NK-92 treated with Interleukin-12 subunit alpha and Interleukin-12 subunit beta, amount 100 ng/mL, for 24 hours (cell line): ENCODE data around the gene SORBS1.

Experiments
- DNase-seq: peaks from one replicate; lab custom pipeline; 2025; lab: John Stamatoyannopoulos, UW

SORBS1 gene

DNA sequence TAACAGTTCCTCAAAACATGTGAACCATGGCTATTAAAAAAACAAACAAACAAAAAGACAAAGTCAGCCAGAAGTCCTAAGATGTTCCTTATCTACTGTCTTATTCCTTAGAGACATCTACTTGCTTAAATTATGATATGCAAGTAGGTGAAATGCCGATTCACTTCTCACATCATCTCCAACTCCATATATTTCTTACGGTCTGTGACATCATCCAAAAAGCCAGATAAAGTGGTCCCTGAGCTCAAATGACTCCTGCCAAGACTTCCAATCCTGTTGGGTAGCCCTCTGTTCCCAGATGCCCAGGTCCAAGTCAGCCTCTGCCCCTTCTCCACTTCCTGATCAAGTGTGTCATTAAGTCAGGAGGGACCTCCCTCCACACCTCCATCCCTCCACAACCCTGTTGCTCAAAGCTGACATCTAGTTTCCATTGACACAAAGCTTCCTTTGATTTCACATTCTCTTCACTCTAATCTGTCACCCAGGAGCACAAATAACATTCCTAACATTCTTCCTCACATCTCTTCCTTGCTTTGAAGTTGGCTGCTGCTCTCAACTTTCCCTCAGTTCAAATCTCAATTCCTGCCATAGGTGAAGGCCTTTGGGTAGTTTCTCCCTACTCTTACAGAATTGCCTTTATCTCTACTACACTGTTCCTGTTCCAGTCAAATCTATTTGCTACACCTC is 214.3 kb downstream of the SORBS1 start:
- DNase-seq, result no peak

DNA sequence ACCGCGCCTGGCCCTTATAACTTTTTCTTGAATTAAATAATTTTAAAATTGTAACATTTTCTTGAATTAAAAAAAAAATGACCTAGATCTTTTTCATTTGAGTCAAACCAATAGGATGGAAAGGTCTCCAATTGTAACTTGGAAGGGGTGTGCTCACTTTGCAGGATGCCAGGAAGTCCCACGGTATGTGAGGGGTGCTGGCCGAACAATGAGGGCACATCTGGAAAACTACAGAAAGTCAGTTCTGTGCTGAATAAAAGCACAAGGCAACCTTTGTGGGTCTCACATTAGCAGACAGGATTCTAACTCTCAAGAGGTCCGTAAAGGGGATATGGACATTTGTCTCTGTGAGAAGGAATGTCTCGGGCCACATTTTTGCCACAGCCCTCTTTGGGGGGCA is 217.6 kb downstream of the SORBS1 start:
- no peak for DNase-seq

DNA sequence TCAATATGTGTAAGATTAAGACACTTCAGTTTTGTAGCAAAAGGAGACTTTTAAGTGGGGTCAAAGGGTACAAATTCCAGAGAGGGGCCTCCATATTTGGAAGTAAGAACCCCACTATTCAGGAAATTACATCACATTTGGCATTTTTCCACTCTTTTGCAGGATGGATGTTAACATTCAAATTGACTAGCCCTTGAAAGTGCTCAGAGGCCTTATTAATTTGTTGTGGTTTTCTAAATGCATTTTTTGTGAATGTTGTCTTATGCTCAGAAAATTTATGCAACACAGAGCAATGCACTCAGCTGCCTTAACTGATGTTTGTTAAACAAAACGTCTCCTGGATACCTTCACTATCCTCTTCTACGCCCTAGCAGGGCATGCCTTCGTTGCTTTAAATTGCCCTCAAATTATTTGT is 219.4 kb downstream of the SORBS1 start:
- DNase-seq, result no peak

DNA sequence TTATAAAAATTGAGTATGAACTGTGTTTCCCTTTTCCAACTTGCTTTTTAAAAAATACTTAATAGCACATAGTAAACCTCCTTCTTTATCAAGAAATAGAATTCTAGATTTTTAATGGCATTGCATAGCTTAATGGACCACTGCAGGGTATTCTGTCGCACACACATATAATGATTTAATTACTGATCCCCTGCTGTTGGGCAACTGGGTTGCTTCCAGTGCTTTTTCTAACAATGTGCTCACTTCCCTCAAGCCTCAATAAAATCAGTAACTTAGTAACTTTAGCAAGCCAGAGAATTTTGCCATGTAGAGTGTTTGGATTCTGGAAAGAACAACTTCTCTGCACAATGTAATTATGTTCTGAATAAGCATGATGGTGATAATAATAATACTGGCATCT is 221.3 kb downstream of the SORBS1 start:
- DNase-seq, result no peak

DNA sequence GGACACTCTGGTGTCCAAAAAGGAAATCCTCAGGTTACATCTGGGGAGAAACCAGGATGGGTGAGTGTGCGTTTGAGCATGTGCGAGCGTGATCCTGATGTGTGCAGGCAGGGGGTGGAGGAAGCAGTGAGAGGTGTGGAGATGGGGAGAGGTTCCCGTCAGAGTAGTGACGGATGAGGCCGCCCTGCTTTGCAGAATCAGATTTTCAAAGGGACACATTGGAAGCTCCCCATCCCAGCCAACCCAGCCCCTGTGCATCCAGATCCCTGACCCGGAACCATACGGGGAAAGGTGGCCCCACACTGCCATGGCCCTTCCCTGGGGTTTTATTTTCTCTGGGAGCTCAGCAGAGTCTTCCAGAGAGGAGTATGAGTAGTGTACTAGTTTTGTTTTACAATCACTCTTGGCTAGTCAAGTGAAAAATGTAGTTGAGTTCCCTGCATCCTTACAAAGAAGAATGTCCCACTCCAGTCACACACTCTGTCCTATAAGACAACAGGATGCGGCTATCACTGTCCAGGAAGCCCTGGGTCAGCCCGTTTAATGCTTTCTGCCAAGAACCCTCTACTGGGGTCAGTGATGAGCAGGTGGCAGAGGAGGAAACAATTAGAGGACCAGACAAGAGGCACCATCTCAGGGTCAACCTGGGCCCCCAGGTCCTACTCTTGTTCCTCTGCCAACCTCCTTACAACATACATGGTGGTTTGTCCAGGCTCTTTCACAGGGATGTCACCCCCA is 223.6 kb downstream of the SORBS1 start:
- DNase-seq, result no peak

DNA sequence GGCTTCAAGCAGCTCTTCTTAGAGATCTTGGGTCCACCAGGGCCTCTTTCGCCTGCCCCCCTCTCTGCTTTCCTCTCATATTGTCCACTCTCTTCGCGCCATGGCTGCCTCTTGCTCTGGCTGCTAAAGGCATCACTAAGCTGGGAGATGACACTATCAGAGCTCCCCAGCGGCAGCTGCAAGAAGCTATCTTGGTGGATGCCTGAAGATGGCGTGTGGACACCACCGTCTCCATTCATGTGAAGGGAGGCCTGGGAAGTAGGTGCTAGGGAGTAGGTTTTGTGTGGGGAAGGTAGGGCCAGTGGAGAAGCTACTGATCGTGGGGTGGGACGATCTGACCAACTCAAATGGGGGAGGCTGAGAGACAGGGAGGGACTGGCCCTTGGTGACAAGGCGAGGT is 224.5 kb downstream of the SORBS1 start:
- no peak for DNase-seq

DNA sequence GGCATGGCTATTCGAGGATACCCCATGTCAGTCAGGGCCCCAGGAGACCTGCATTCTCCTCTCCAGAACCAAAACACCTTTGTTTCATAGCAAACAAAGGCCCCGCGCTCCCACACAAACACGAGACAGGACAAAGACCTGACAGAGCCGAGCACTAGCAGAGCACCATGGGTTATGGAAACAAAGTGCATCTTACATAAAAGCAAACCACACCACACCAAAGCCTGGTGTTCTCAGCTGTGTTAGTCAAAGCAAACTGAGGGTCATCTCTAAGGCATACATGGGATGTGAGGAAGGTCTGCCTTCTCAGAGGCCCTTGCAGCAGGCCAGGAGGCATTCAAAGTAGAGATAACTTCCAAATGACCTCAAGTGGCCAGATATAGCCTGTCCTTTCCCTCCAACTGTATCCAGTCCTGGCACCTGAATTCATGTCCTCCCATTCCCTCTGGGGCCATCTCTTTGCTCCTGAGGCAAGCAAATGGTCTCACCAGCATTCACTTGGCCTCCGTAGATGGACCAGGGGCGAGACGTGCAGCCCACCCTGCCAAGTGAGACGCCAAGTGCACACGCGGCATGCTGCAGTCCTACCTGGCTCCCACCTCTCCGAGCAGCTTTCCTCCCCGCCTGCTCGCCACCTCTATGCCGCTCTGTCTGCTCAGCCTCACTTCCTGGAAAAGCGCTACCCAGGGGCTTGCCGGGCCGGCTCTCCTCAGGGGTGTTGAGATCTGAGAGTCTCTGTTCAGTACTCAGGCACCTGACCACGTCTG is 225.1 kb downstream of the SORBS1 start:
- no peak for DNase-seq

DNA sequence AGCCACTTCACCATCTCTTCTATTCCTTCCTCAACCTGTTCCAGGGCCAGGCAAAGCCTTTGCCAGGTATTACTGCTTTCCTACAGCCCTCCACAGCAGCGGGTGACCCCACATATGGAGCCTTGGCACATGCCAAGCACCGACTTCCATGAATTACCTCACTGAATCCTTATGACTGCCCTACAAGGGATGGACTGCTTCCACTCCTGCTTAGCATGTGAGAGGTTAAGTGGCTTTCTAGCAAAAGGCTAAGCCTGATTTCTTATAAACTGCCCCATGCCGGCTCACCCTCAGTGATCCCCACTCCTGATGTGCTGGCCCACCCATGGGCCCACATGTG is 226.4 kb downstream of the SORBS1 start:
- no peak for DNase-seq

DNA sequence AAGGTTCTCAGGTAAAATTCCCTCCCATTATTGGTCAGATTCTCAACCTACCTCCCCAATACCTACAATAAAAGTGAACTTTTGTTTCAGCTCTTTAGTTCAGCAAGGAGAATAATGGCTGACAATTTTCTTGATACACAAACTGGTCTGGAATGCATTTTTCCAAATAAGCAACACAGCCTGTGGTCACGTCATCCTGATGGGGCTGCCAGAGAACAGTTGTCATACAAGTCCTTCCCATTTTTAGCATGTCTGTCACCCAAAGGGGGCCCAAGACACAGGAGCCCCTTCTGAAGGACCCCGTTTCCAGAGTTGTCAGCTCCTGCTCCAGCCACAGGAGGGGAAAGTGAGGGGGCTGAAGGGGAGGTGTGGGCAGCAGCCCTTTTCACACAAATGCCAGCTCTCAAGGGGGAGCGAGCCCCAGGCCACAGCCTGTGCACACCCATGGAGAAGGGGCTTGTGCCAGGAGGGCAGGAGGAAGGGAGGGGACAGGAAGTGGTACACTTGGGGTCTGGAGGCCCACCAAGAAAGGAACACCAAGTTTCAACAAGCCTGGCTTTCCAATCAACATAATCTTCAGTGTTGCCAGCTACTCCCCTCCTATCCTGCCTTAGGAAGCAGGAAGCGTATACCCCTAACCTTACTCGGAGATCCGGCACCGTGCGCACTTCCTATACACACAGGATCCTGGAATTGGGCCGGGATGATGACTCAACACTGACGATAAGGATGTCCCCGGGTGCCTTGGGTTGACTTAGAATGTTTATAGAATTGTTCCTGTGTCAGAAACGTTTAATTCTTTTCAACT is 227.0 kb downstream of the SORBS1 start:
- DNase-seq, result no peak

DNA sequence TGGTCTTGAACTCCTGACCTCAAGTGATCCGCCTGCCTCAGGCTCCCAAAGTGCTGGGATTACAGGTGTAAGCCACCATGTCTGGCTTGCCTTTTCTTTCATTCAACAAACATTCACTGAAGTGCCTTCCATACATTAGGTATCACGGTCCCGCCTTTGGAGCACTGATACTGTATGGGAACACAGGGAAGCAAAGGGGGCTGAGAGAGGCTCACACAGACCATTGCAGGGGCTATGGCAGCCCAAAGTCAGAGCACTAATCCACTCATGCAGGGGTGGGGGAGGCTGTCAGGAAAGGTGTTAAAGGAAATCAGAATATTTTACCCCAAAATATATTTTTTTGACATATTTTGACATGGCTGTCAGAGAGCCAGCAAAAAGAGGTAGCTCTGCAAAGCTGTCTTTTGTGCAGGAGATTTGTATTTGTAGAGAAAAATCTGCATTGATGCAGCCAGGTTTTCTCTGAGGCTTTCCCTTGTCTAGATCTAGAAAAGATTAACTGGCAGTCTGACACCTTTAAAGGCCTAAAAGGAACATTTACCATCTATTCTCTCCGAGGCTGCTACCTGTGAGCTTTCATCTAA is 228.4 kb downstream of the SORBS1 start:
- no peak for DNase-seq

DNA sequence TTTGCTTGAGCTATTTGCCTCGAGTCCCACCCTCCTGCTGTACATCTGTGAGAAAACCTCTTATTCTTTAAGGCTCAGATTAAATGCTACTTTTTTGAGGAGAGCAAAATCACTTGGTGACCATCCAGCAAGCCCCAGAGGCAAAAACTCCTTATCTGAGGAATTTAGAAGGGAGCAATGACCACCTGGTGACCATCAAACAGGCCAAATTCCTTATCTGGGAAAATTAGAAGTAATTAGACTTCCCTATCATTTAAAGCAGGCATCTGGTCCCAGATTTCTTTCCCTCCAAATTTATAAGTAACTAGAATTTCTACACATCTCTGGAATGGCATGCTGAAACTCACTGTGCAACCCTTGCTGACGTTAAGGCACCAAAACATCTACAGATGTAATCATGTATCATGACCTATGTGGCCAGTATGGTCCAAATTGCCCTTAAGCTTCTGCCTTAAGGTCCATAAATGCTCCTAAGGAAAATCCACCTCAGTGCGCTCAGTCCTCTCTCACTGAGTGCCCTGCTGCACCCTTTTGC is 229.5 kb downstream of the SORBS1 start:
- DNase-seq, result no peak

DNA sequence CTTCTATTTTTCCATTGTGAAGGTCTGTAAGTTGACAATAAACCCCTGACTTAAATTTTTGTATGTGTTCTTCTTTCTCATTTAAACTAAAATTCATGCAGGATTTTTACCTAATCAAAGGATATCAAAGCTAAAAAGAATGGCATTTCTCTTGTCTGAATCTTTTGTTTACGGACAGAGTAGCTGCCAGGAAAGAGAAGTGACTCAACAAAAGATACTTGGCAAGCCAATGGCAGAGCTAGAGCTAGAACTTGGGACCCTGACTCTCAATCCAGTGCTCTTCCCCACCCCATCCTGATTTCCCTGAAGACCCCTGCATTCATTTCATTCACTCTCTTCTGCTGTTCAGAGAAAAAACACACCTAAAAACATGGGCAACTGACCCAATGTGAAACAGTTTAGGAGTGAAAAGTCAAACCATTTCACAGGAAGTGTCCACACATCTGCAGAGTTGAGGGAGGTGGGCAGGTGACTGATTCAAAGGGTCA is 230.2 kb downstream of the SORBS1 start:
- DNase-seq, result no peak

DNA sequence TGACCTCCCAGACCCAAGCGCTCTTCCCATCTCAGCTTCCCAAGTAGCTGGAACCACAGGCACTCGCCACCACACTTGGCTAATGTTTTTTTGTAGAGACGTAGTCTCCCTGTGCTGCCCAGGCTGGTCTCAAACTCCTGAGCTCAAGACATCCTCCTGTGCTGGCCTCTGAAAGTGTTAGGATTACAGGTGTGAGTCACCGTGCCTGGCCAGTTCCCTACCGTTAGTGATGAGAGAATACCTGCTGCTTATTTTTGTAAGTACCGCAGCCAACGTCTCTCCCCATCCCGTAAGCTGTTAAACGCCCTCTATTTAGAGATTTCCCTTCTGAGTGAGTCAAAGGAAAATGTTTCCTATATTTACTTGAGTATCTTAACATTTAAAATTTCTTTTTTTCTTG is 231.9 kb downstream of the SORBS1 start:
- DNase-seq, result no peak

DNA sequence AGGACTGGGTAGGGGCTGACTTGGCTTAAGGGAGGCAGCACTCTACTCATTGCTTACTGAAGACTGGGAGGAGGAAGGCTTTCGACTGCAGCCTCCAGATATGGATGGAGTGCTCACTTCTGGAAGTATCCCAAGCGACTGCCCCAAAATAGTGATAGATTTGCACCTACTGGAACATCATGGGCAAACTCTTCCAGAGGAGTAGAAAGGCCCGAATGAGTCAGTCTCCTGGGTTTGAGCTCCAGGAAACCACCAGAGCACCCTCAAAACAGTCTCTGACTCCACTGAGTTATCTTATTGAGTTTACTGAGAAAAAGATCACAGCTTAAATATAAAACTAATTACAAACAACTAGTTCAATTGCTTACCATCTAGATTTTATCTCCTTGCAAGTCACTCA is 233.2 kb downstream of the SORBS1 start:
- no peak for DNase-seq

DNA sequence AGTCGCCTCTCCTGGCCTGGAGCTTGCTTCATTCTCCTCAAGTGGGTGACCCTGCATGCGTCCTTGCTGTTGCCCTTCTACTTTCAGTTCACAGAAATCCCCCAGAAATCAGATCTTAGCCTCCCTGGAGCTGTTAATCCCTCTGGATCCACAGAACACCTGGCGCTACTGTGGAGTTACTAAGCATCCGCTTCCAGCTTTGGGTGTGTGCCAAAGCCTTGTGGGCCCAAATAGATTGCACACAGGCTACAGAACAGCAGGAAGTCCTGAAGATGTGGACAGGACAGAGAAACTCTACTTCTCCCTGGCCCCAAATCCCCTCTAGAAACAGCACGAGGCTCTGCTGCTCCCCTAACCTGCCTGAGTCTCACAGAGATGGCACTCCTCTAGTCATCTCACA is 233.8 kb downstream of the SORBS1 start:
- no peak for DNase-seq

DNA sequence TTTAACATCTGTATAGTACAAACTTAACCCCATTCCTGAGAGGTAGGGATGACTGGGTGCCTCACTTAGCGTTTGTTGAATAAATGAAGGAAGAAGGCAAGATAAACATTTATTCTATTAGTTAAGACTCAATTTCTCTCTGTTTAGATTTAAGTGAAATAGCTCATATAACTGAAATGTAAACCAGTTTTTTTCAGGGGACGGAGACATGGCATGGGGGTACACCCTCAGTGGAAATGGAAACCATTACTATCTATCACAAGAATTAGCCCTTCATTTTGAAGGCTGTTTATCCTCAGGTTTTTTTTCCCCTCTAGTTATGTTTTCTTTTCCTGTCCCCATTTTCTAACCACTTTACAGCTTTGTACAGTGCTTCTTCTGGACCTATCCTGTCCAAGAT is 234.8 kb downstream of the SORBS1 start:
- no peak for DNase-seq

DNA sequence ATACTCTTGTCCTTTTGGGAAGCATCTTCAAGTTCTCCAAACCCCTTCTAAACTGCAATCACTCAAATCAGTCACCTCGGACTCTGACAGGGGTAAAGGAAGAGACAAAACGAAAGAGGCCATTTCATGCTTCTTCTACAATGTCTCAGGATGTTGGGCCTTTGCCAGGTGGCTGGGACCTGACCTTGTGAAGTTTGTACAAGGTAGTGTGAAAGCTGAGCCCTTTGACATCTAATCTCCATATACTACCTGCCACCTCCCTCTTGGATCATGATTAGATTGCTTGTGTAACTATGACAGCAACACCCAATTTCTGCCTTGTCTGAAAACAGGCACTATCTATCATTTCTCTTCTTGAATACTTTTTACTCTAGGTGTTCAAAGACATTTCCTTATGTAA is 235.3 kb downstream of the SORBS1 start:
- DNase-seq, result no peak

DNA sequence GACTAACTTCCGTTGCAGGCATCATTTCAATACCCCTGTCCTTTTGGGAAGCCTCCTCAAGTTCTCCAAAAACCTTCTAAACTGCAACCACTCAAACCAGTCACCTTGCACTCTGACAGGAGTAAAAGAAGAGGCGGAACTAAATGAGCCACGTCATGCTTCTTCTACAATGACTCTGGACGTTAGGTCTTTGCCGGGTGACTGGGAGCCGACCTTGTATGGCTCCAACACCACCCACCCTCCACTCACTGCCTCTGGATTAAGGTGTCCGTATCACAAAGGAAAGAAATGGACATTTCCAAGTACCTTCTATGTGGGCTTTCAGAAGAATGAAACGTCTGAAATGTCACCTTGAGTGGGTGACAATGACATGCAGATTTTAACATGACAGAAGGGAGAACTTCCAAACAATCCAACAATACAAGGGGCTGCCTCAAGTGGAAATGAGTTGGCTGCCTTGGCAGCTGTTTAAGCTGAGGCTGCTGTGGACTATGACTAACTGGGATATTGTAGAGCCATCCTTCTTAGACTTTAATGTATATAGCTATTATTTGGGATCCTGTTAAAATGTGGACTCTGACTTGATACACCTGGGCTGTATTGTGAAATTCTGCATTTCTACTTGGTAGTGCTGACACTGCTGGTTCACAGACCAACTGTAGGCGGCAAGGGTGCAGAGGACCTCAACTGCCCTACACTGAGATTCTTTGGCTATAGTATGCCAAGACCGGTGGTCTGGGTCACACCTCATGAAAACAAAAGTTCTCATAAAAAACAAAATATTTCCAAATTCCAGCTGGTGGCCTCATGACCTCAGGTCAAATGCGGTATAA is 236.5 kb downstream of the SORBS1 start:
- DNase-seq, result no peak

DNA sequence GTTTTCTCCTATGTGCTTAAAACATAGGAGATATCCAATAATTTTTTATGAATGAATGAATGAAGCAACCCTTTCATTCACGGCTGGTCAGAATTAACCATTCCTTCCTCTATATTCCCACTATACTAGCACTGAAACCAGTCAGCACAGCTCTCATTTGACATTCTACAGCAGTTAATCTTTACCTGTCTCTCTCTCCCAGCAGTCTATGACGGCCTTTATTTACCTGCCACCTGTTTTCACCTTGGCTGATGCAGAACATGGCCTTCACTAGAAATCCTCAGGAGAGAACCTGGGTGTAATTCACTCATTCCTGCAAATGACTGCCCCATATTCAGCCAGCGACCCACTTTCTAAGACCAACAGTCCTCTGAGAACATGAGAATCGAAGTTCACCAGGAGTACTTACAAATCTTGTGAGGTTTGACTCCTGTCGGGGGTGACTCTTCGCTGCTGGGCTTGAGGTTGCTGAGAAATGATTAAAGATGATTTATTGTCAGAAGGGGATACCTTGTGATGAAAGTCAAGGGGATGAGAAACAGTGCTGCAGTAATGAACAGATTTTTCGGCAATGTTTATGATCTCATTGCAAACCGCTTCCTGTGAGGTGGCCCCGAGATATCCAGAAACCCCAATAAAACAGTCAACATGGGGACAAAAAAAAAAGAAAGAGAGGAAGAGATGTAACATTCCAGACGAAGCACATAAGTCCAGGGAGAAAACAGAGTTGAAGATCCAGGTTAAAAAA is 239.4 kb downstream of the SORBS1 start:
- no peak for DNase-seq

DNA sequence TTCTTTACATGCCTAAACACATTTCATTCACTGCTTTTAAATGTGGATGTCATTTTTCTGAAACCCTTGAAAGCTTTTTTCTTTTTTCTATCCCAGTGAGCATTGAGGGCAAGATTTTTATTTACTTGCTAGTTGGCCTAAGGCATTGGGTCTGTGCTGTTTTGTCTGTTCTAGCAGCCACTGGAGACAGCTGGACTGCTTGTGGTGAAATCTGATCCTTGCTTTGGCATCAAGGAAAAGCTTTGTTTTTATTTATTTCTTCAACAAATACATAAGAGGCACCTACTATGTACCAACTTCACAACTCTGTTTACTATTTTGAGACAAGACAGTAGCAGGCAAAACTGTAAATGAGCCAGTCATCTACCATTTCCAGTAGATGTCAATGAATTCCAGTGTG is 241.9 kb downstream of the SORBS1 start:
- no peak for DNase-seq
